ENCODE data around the gene NAA50.

The NAA50 gene

DNA sequence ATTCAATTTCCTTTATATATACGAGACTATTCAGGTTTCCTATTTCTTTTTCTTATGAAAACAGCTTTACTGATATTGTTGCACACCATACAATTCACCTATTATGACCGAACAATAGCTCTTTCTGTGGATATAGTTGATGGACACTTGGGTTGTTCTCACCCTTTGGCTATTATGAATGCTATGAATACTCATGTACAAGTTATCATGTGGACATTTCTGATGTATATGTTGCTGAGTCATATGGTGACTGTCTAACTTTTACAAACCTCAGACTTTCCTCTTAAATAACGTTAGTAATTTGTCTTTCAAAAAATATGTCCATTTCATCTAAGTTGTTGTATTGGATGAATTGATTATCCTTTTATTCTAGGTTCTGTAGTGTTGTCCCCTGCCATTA lies 33.9 kb downstream of the NAA50 start:
- H3K27ac ChIP-seq (ENCODE audit: low read depth, low read length) = no peak overlapping the region
- peaks cover 11% of the 10 kb centered on the region for H3K36me3 ChIP-seq (ENCODE audit: insufficient read depth, low read length)
- WGBS = 100% methylated on average over 1 of the region's 3 CpGs
- H3K9ac ChIP-seq (ENCODE audit: low read depth, low read length) = no peak overlapping the region
- no peak overlapping the region for H3K4me3 ChIP-seq (ENCODE audit: low read length)
- no peaks in the 10 kb centered on the region for H3K27me3 ChIP-seq (ENCODE audit: insufficient read depth, low read length)
- H3K9me3 ChIP-seq (ENCODE audit: insufficient read depth, low read depth, low read length) = no peaks in the 10 kb centered on the region
- no peaks in the 10 kb centered on the region for H3K4me1 ChIP-seq (ENCODE audit: insufficient read depth, low read length)

DNA sequence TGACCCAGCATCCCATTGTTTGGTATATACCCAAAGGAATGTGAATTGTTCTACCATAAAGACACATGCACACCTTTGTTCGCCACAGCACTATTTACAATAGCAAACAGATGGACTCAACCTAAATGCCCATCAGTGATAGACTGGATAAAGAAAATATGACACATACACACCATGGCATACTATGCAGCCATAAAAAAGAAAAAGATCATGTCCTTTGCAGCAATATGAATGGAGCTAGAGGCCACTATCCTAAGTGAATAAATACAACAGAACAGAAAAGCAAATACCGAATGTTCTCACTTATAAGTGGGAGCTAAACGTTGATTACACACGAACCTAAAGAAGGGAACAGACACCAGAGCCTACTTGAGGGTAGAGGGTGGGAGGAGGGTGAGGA lies 38.2 kb downstream of the NAA50 start:
- Histone ChIP-seq H3K4me1 (ENCODE audit: insufficient read depth, low read length) (no peaks in the 10 kb centered on the region), H3K9ac (ENCODE audit: low read depth, low read length) (no peak overlapping the region), H3K27me3 (ENCODE audit: insufficient read depth, low read length) (no peaks in the 10 kb centered on the region), H3K9me3 (ENCODE audit: insufficient read depth, low read depth, low read length) (no peaks in the 10 kb centered on the region), H3K4me3 (ENCODE audit: low read length) (no peak overlapping the region), H3K36me3 (ENCODE audit: insufficient read depth, low read length) (no peaks in the 10 kb centered on the region), H3K27ac (ENCODE audit: low read depth, low read length) (no peak overlapping the region)
- WGBS = 95% methylated on average over 4 of the region's 4 CpGs

DNA sequence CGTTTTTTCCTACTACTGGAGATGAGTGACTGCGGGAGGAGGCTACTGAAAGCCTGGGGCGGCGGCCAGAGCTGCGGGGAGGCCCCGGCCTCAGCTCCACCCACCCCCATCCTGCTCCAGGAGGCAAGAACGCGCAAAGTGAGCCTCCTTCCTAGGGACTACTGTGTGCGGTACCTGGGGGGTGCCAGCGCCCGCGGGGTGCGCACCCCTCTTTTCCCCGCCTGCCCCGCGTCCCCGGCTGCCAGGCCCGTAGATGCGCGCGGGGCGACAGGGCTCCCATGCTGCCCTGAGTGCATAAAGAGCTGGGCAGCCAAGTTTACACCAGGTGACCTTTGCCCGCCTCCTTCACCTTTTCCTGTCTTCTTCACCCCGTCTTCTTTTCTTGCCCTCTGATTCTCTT lies 47.1 kb downstream of the NAA50 start:
- Histone ChIP-seq H3K36me3 (ENCODE audit: insufficient read depth, low read length) (no peaks in the 10 kb centered on the region), H3K4me1 (ENCODE audit: insufficient read depth, low read length) (peaks cover 15% of the 10 kb centered on the region), H3K4me3 (ENCODE audit: low read length) (peak overlapping the region; percentile 33; the same call in 1 of the 2 replicates), H3K9ac (ENCODE audit: low read depth, low read length) (peak overlapping the region; percentile 48; the same call in 1 of the 2 replicates), H3K27ac (ENCODE audit: low read depth, low read length) (no peak overlapping the region), H3K9me3 (ENCODE audit: insufficient read depth, low read depth, low read length) (no peaks in the 10 kb centered on the region), H3K27me3 (ENCODE audit: insufficient read depth, low read length) (no peaks in the 10 kb centered on the region)
- WGBS = 74% methylated on average over 24 of the region's 24 CpGs

DNA sequence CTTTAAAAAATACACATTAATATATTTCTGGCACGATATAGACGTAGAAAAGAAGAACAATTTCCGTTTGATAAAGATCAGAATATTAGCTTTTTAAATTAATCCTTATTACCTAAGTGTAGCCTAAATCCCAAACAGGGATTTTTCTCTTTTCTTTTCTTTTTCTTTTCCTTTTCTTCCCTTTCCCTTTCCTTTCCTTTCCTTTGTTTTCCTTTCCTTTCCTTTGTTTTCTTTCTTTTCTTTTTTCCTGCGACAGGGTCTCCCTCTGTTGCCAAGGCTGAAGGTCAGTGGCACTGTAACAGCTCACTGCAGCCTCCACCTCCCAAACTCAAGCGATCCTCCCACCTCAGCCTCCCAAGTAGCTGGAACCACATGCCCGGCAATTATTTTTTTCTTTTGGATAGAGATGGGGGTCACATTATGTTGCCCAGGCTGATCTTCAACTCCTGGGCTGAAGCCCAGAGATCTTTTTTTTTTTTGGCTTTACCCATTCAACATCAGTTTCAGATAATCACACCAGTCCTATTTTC lies 47.8 kb downstream of the NAA50 start:
- Histone ChIP-seq H3K9me3 (ENCODE audit: insufficient read depth, low read depth, low read length) (no peaks in the 10 kb centered on the region), H3K27me3 (ENCODE audit: insufficient read depth, low read length) (no peaks in the 10 kb centered on the region), H3K36me3 (ENCODE audit: insufficient read depth, low read length) (no peaks in the 10 kb centered on the region), H3K27ac (ENCODE audit: low read depth, low read length) (no peak overlapping the region), H3K9ac (ENCODE audit: low read depth, low read length) (no peak overlapping the region), H3K4me1 (ENCODE audit: insufficient read depth, low read length) (peaks cover 15% of the 10 kb centered on the region), H3K4me3 (ENCODE audit: low read length) (peak overlapping the region; percentile 92)
- WGBS = 94% methylated on average over 6 of the region's 6 CpGs

DNA sequence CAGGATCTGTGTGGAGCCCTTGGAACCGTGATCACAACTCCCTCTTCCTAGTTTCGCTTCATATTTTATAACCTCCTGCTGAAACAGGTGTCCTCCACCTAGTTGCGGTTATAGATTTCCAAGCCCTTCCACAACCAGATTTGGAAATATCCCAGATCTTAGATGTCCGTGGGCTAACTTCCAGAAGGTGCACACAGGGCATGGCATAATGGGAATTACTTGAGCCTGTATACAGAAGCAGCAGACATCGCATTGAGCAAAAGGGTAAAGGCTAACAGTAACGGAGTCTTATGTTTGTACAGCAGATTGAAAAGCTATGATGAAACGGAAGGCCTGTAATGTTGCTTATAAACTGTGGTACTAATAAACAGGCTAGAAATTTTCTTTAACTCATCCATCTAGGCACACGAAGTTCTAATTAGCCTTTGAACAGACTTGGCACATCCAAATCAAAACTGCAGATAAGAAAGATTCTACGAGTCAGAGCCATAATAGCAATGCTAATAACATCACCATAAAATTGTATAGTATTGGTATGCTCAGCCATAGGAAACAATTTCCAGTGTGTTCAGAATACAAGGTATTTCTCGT lies 48.5 kb downstream of the NAA50 start:
- H3K4me1 ChIP-seq (ENCODE audit: insufficient read depth, low read length) = peaks cover 15% of the 10 kb centered on the region
- no peaks in the 10 kb centered on the region for H3K27me3 ChIP-seq (ENCODE audit: insufficient read depth, low read length)
- peak overlapping the region; percentile 78 for H3K9ac ChIP-seq (ENCODE audit: low read depth, low read length)
- H3K9me3 ChIP-seq (ENCODE audit: insufficient read depth, low read depth, low read length) = no peaks in the 10 kb centered on the region
- no peaks in the 10 kb centered on the region for H3K36me3 ChIP-seq (ENCODE audit: insufficient read depth, low read length)
- peak overlapping the region; percentile 92 for H3K4me3 ChIP-seq (ENCODE audit: low read length)
- peak overlapping the region; percentile 65 for H3K27ac ChIP-seq (ENCODE audit: low read depth, low read length)
- 55% methylated on average over 10 of the region's 10 CpGs for WGBS

DNA sequence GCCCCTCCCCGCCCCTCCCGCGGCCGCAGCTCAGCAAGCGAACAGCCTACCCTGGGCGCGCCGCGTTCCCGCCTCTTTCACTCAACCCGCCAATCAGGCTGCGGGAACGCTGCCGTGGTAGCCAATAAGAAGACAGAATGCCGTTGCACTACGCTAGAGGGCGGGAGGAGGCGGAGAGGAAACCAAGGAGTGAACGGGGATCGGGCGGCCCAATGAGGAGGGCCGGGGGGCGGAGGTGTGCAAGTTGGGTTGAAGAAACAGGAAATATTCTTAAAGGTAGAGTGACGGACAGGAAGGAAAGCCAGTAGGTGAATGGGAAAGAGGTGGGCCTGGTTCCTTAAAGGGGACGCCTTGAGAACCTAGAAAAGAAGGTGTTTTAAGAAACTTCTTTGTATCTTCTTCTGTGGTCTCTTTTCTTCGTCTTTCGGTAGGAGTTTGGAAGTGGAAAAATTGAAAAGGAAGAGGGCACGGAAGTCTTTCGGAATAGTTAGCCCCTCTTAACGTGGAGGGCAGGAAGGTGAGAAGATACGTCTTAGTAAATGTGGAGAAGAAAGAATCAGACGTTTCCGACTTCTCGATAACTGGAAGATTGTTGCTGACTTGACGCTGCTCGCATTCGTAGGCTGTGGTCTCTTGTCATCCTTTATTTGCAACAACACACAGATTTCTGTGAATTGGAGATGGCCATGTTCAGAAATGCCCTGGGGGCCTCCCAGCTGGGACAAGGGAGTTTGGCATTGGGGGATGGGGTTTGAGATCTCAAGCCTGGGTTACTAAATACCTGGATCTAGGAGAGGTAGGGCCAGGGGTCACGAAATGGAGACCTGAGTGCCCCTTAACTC lies 49.2 kb downstream of the NAA50 start:
- under 1% methylated on average over 37 of the region's 38 CpGs for WGBS
- peak overlapping the region; percentile 65 for H3K27ac ChIP-seq (ENCODE audit: low read depth, low read length)
- no peaks in the 10 kb centered on the region for H3K27me3 ChIP-seq (ENCODE audit: insufficient read depth, low read length)
- H3K4me1 ChIP-seq (ENCODE audit: insufficient read depth, low read length) = peaks cover 15% of the 10 kb centered on the region
- H3K4me3 ChIP-seq (ENCODE audit: low read length) = peak overlapping the region; percentile 92
- H3K36me3 ChIP-seq (ENCODE audit: insufficient read depth, low read length) = no peaks in the 10 kb centered on the region
- H3K9me3 ChIP-seq (ENCODE audit: insufficient read depth, low read depth, low read length) = no peaks in the 10 kb centered on the region
- H3K9ac ChIP-seq (ENCODE audit: low read depth, low read length) = peak overlapping the region; percentile 78

DNA sequence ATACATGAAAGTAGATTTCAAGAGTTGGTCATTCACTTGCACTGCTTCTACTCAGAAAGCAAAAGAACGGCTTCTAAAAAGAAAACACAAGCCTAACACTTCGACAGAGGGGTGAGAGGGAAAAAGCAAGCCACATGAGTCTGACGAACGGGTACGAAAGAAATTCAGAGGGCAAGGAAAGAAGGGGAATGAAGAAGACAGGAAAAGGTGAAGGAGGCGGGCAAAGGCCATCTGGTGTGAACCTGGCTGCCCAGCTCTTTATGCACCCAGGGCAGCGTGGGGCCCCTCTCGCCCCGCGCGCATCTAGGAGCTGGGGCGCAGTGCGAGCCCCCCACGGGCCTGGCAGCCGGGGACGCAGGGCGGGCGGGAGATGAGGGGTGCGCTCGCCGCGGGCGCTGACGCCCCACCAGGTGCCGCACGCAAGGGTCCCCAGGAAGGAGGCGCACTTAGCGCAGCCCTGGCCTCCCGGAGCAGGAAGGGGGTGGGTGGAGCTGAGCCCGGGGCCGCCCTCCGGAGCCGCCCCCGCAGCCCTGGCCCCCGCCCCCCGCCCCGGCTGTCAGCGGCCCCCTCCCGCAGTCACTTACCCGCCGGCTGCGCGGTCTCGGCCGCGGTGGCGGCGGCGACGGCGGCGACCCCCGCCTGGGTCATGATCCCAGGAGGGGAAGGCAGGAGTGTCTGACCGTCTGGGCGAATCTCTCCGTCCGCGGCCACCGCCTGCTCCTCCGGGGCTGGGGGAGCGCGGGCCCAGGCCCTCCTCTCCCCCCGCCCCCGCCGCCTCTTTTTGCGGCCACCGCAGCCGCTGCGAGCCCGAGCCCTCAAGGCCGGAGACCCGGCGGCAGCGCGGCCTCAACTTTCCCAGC lies 50.0 kb downstream of the NAA50 start, which contains the start of gene USF3:
Gene USF3, minus strand, starts transcription at position 857 of the 860 bp plus-strand sequence. CDS start 21,764 bp downstream, outside the sequence.
- Histone ChIP-seq H3K4me1 (ENCODE audit: insufficient read depth, low read length) (peaks cover 15% of the 10 kb centered on the region), H3K27me3 (ENCODE audit: insufficient read depth, low read length) (no peaks in the 10 kb centered on the region), H3K36me3 (ENCODE audit: insufficient read depth, low read length) (no peaks in the 10 kb centered on the region), H3K9ac (ENCODE audit: low read depth, low read length) (peak within 1 kb of the TSS; percentile 81), H3K4me3 (ENCODE audit: low read length) (peak within 1 kb of the TSS; percentile 92), H3K27ac (ENCODE audit: low read depth, low read length) (peak within 1 kb of the TSS; percentile 94), H3K9me3 (ENCODE audit: insufficient read depth, low read depth, low read length) (no peaks in the 10 kb centered on the region)
- WGBS = under 1% methylated on average over 65 of the region's 75 CpGs

DNA sequence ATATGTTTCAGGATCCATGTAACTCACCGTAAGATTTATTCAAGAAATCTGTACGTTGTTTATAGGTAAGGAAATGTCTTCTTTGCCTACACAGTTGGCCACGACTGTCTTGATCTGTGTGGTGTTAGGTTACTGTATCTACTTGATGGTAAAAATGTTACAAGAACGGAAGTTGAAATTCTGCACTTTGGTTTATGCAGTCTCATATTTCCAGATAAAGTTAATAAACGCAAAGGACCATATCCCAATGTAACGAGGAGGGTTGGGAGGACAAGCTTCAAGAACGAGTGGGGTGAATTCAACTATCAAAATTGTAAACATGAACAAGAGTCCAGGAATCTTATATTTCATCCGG lies 50.6 kb downstream of the NAA50 start:
- H3K4me1 ChIP-seq (ENCODE audit: insufficient read depth, low read length) = peaks cover 15% of the 10 kb centered on the region
- peak overlapping the region; percentile 84 for H3K4me3 ChIP-seq (ENCODE audit: low read length)
- H3K27me3 ChIP-seq (ENCODE audit: insufficient read depth, low read length) = no peaks in the 10 kb centered on the region
- no peaks in the 10 kb centered on the region for H3K36me3 ChIP-seq (ENCODE audit: insufficient read depth, low read length)
- WGBS = 51% methylated on average over 8 of the region's 8 CpGs
- peak overlapping the region; percentile 81 for H3K9ac ChIP-seq (ENCODE audit: low read depth, low read length)
- H3K27ac ChIP-seq (ENCODE audit: low read depth, low read length) = peak overlapping the region; percentile 94; the same call in 1 of the 2 replicates
- H3K9me3 ChIP-seq (ENCODE audit: insufficient read depth, low read depth, low read length) = no peaks in the 10 kb centered on the region

DNA sequence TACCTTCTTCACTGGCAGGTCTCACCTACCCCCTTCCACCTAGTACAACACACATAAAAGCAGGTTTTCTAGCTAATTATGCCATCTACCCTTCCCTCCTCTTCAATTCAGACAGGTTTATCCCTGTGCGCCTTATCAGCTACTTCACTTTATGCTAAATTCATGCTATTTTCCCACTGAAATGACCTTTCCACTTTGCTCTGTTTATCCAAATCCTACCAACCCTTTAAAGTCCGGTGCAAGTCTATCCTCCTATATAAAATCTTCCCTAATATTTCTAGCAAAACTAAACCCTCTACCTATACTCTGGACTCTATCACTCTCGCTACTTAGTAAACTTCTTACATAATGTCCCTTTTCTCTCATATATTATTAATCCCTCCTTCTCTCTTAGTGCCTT lies 55.6 kb downstream of the NAA50 start:
- Histone ChIP-seq H3K36me3 (ENCODE audit: insufficient read depth, low read length) (0 out of 2 replicates have a peak, but pooled peaks cover 3% of the 10 kb centered on the region), H3K4me3 (ENCODE audit: low read length) (no peak overlapping the region), H3K27ac (ENCODE audit: low read depth, low read length) (no peak overlapping the region), H3K9ac (ENCODE audit: low read depth, low read length) (no peak overlapping the region), H3K9me3 (ENCODE audit: insufficient read depth, low read depth, low read length) (no peaks in the 10 kb centered on the region), H3K27me3 (ENCODE audit: insufficient read depth, low read length) (no peaks in the 10 kb centered on the region), H3K4me1 (ENCODE audit: insufficient read depth, low read length) (peaks cover 19% of the 10 kb centered on the region)
- 96% methylated on average over 3 of the region's 3 CpGs for WGBS

DNA sequence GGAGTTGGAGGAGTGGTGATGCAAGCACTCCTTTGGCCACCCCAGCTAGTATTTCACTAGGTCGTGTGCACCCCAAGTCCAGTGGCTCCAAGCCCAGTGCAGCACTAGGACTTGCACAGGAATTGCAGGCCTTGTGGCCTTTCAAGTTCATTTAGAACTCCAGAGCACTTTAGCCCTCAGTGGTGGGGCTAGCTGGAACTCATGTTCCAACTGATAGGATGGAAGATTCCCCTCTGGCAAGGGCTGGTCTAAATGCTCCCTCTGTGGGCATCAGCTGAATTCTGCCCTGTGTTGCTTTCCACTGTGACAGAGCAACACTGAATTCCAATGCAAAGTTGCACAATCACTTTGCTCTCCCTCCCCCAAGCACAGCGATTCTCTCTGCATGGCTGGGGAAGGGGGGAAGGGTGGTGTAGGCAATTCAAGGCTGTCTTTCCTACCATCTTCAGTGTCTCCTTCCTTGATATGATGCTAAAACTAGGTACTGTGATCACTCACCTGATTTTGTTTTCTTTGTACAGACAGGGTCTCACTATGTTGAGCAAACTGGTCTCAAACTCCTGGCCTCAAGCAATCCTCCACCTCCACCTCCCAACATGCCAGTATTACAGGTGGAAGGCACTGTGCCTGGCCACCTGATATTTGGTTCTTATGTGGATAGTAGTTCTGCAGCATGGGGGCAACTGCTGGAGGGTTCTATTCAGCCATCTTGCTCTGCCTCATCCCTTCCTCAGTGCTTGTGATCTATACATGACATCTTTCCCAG lies 59.9 kb downstream of the NAA50 start:
- H3K9ac ChIP-seq (ENCODE audit: low read depth, low read length) = no peak overlapping the region; the same call in 1 of the 2 replicates

More for the DNA sequence above, 59.9 kb downstream of the NAA50 start:
- no peak overlapping the region; the same call in 1 of the 2 replicates for H3K4me3 ChIP-seq (ENCODE audit: low read length)
- H3K9me3 ChIP-seq (ENCODE audit: insufficient read depth, low read depth, low read length) = no peaks in the 10 kb centered on the region; the same call in 1 of the 2 replicates
- H3K27me3 ChIP-seq (ENCODE audit: insufficient read depth, low read length) = no peaks in the 10 kb centered on the region
- 76% methylated on average over 1 of the region's 2 CpGs for WGBS
- H3K36me3 ChIP-seq (ENCODE audit: insufficient read depth, low read length) = 0 out of 2 replicates have a peak, but pooled peaks cover 3% of the 10 kb centered on the region
- H3K27ac ChIP-seq (ENCODE audit: low read depth, low read length) = peak overlapping the region; percentile 24; the same call in 1 of the 2 replicates
- H3K4me1 ChIP-seq (ENCODE audit: insufficient read depth, low read length) = peaks cover 13% of the 10 kb centered on the region

All from HUES64 (cell line).